K562 (cell line): ENCODE measurements around the gene TBC1D5. TPM values are rescaled to one million over a fixed set of nuclear protein-coding genes. Genes with fewer than 3 reads are reported as not detected.

Source experiments
- ATAC-seq: fragments of 200-7000 bp; cut with Tn5 transposase; 3 replicates; pipeline ENCODE4 v1.9.1; 2020; ENCODE audit warnings: moderate library complexity
- BruUV-seq: library from RNA; stranded (reverse); fragments of 400-500 nt; replicated peaks from 2 replicates; lab custom pipeline; 2021; lab: Mats Ljungman, UMichigan
- CTCF ChIA-PET: fragments of 300-600 bp; formaldehyde crosslinking; extraction: SDS; loops from one replicate; lab custom pipeline; 2021; ENCODE audit warnings: low intra/inter-chr PET ratio; lab: Yijun Ruan, JAX
- POLR2A ChIA-PET: fragments of 300-600, 350-650 bp; sonication (Branson Sonifier 250); formaldehyde crosslinking; extraction: SDS; loops from one replicate; lab custom pipeline; 2021; ENCODE audit warnings: antibody characterized with exemption, inconsistent platforms; lab: Yijun Ruan, JAX
- DNase-seq, 4 experiments: peaks; one replicate each; pipeline versions ENCODE4 v3.0.0 to v3.0.0-alpha.2; 2011 to 2018; ENCODE audit warnings: low spot score in 3 of 4, mixed read lengths in 3 of 4; ENCODE audit errors: extremely low read depth in 1 of 4
- FAIRE-seq: peaks from 2 replicates; lab custom pipeline; 2011; peaks lifted over from hg19 to GRCh38; lab: Jason Lieb, UNC
- H2AFZ ChIP-seq: 2 replicates; pipeline ENCODE4 v1.6.0; 2011; ENCODE audit warnings: low read depth, low read length, control low read depth, inconsistent platforms
- H3K27ac ChIP-seq: fragments of 200-600 bp; 3 replicates; pipeline ENCODE4 v1.8.0; 2011; ENCODE audit warnings: low read depth, mild to moderate bottlenecking, control low read depth, inconsistent platforms, low read length, moderate library complexity, mixed read lengths; ENCODE audit errors: extremely low read depth
- H3K27me3 ChIP-seq, 2 experiments: fragments of 300-600 bp in 1 of 2; 2 replicates in 1 of 2; 3 replicates in 1 of 2; pipeline versions ENCODE4 v1.6.0 to v1.8.0; 2011; ENCODE audit warnings: inconsistent platforms in 2 of 2, low read length in 2 of 2, mild to moderate bottlenecking in 1 of 2, mixed read lengths in 1 of 2, moderate library complexity in 1 of 2; ENCODE audit not compliant: control insufficient read depth in 2 of 2, insufficient read depth in 2 of 2
- H3K36me3 ChIP-seq: fragments of 300-600 bp; 3 replicates; pipeline ENCODE4 v1.8.0; 2011; ENCODE audit warnings: mild to moderate bottlenecking, low read length, inconsistent platforms; ENCODE audit not compliant: control insufficient read depth, insufficient read depth
- H3K4me1 ChIP-seq, 2 experiments: fragments of 200-600 bp in 1 of 2; replicated peaks in 1 of 2; 2 replicates in 1 of 2; 3 replicates in 1 of 2; pipeline versions ENCODE4 v1.5.1 to v1.8.0; 2011; ENCODE audit warnings: inconsistent platforms in 2 of 2, low read length in 2 of 2, mild to moderate bottlenecking in 1 of 2, mixed read lengths in 1 of 2, moderate library complexity in 1 of 2; ENCODE audit not compliant: control insufficient read depth in 2 of 2, insufficient read depth in 2 of 2
- H3K4me2 ChIP-seq: 2 replicates; pipeline ENCODE4 v1.6.1; 2011; ENCODE audit warnings: low read length, control low read depth, inconsistent platforms, mixed read lengths; ENCODE audit not compliant: insufficient read depth
- H3K4me3 ChIP-seq: fragments of 200-600 bp; sonication (generic), shearing (Covaris generic); 2 replicates; pipeline ENCODE4 v1.5.1; 2016; ENCODE audit warnings: control low read depth, inconsistent platforms
- H3K79me2 ChIP-seq: fragments of 200-600 bp; 3 replicates; pipeline ENCODE4 v1.8.0; 2011; ENCODE audit warnings: low read length, inconsistent platforms; ENCODE audit not compliant: control insufficient read depth, insufficient read depth
- H3K9ac ChIP-seq, 2 experiments: 2 replicates each; pipeline versions ENCODE4 v1.6.0 to v1.6.1; 2011; ENCODE audit warnings: low read depth in 2 of 2, low read length in 2 of 2, control low read depth in 1 of 2, inconsistent platforms in 1 of 2, mild to moderate bottlenecking in 1 of 2, mixed read lengths in 1 of 2; ENCODE audit not compliant: insufficient read depth in 1 of 2
- H3K9me1 ChIP-seq: one replicate; pipeline ENCODE4 v1.6.0; 2011; ENCODE audit warnings: inconsistent platforms, mild to moderate bottlenecking, low read length, moderate library complexity; ENCODE audit not compliant: control insufficient read depth, insufficient read depth
- H3K9me3 ChIP-seq: replicated peaks from 2 replicates; pipeline ENCODE4 v1.5.1; 2011; ENCODE audit warnings: low read depth, low read length, inconsistent platforms; ENCODE audit not compliant: control insufficient read depth, insufficient read depth
- H4K20me1 ChIP-seq: replicated peaks from 2 replicates; pipeline ENCODE4 v1.6.1; 2011; ENCODE audit warnings: low read length, inconsistent platforms, mixed read lengths; ENCODE audit not compliant: control insufficient read depth, insufficient read depth
- CBFB ChIP-seq: sonication (generic); formaldehyde crosslinking; IDR thresholded peaks from 2 replicates; pipeline ENCODE4 v1.4.0; 2020; ENCODE audit warnings: mild to moderate bottlenecking, missing genetic modification reagents
- DACH1 ChIP-seq: fragments of 450-650 bp; IDR thresholded peaks from 2 replicates; pipeline ENCODE4 v1.6.1; 2018; ENCODE audit not compliant: partially characterized antibody
- MYC ChIP-seq, 2 experiments: fragments of 250-450 bp in 1 of 2; sonication (Bioruptor Pico) in 1 of 2; IDR thresholded peaks; 2 replicates each; pipeline versions ENCODE4 v1.5.1 to v1.6.1; 2012 to 2021; ENCODE audit warnings: low read depth in 2 of 2, borderline replicate concordance in 1 of 2, improper control_type of control experiment in 1 of 2, low read length in 1 of 2, mild to moderate bottlenecking in 1 of 2, moderate library complexity in 1 of 2
- SOX6 ChIP-seq: fragments of 450-650 bp; IDR thresholded peaks from 2 replicates; pipeline ENCODE4 v1.6.1; 2014; ENCODE audit warnings: mild to moderate bottlenecking
- SRSF9 ChIP-seq: fragments of 200-400 bp; formaldehyde crosslinking; IDR thresholded peaks from 2 replicates; pipeline ENCODE4 v1.6.1; 2017; ENCODE audit warnings: low read depth, low read length, borderline replicate concordance
- TEAD4 ChIP-seq, 2 experiments: sonication (generic) in 1 of 2; formaldehyde crosslinking in 1 of 2; IDR thresholded peaks; 2 replicates each; pipeline versions ENCODE4 v1.6.1 to v1.8.0; 2012 to 2022; ENCODE audit warnings: borderline replicate concordance in 1 of 2, inconsistent platforms in 1 of 2, low read length in 1 of 2, mild to moderate bottlenecking in 1 of 2, missing genetic modification reagents in 1 of 2
- XRCC5 ChIP-seq: fragments of 200-400 bp; formaldehyde crosslinking; IDR thresholded peaks from 2 replicates; pipeline ENCODE4 v1.6.1; 2017; ENCODE audit warnings: low read depth, mild to moderate bottlenecking, low read length
- WGBS: fragments of 100-300 bp; shearing (Covaris generic); methylation state at CpG from one replicate; pipeline ENCODE4 v1.1.6; 2016; ENCODE audit warnings: low coverage, mixed read lengths; ENCODE audit not compliant: insufficient coverage; ENCODE audit errors: missing lambda C conversion rate; 5-methylcytosine and 5-hydroxymethylcytosine counted together
- in situ Hi-C: fragments of 300-500 bp; cut with MboI; formaldehyde crosslinking; loops from 4 replicates; pipeline ENCODE4 v1.15.0; 2018; ENCODE audit warnings: inconsistent platforms, mixed read lengths
- intact Hi-C: fragments of 100-400 bp; cut with micrococcal nuclease; formaldehyde crosslinking; loops from 2 replicates; pipeline ENCODE4 v1.14.2; 2022
- polyA plus RNA-seq, 8 experiments: library from polyadenylated mRNA; depleted of rRNA in 4 of 8; stranded (reverse) in 5 of 8; unstranded in 3 of 8; fragments of >200 nt; fragmentation: Nextera tagmentation in 2 of 8; fragmentation: Illumina TruSeq in 1 of 8; extraction: Ambion mirVana in 2 of 8; extraction: Trizol in 1 of 8; gene quantifications; 2 replicates each; pipeline versions ENCODE4 v1.2.1 to v1.2.3, GENCODE V29; 2011 to 2014; ENCODE audit warnings: inconsistent platforms in 1 of 8, missing spikeins in 1 of 8
- total RNA-seq, 7 experiments: library from RNA; depleted of rRNA in 6 of 7; stranded (reverse); fragments of >200 nt in 6 of 7; fragmentation: Illumina TruSeq in 2 of 7; extraction: Trizol in 2 of 7; gene quantifications; 2 replicates each; pipeline versions ENCODE4 v1.2.1 to v1.2.3, GENCODE V29; 2011 to 2021; ENCODE audit warnings: low replicate concordance in 1 of 7

Gene TBC1D5
- total and polyA plus RNA-seq, 9 of the 15 experiments (the other 6 are each of a cell fraction or from before 2014, with no cell fraction given) = 2.9 to 38.1 (median 25.6) TPM

- intact Hi-C loops = no loop called here
- Histone ChIP-seq H3K27me3 (no peaks in the 10 kb centered on the region), H3K79me2 (no peaks in the 10 kb centered on the region), H3K9me3 (no peaks in the 10 kb centered on the region)
- no TSS peak for BruUV-seq
- WGBS = 70% methylated on average over 4 of the region's 4 CpGs
- ATAC-seq = no peak
- no peak for TF ChIP-seq SOX6
- no peak for TF ChIP-seq CBFB
- TF ChIP-seq, all 486 proteins: peak for 0
- Histone ChIP-seq H3K4me2 (no peak overlapping the region), H2AFZ (no peak overlapping the region), H3K9me1 (no peaks in the 10 kb centered on the region), H3K4me1 (peaks cover 0 to 10% of the 10 kb centered on the region in 2 experiments; a peak in 3 of 5 replicates), H4K20me1 (no peaks in the 10 kb centered on the region), H3K4me3 (no peak overlapping the region), H3K36me3 (no peaks in the 10 kb centered on the region), H3K9ac (no peak overlapping the region), H3K27ac (no peak overlapping the region)
- ChIA-PET POLR2A (no interaction called here), CTCF (no interaction called here)
- in situ Hi-C loops = no loop called here
- FAIRE-seq (no peak), DNase-seq (no peak)
Measured at GRCh38 chr3:17577796-17578520, 164.5 kb downstream of the TBC1D5 start.

- DNase-seq (no peak), FAIRE-seq (no peak), ATAC-seq (no peak)
- Histone ChIP-seq H3K4me2 (no peak overlapping the region), H3K9ac (no peak overlapping the region), H3K9me3 (no peaks in the 10 kb centered on the region), H3K36me3 (no peaks in the 10 kb centered on the region), H2AFZ (no peak overlapping the region), H3K79me2 (no peaks in the 10 kb centered on the region), H3K9me1 (no peaks in the 10 kb centered on the region), H3K4me1 (no peaks in the 10 kb centered on the region), H3K27me3 (no peaks in the 10 kb centered on the region), H3K4me3 (no peak overlapping the region), H4K20me1 (no peaks in the 10 kb centered on the region), H3K27ac (no peak overlapping the region)
- ChIA-PET POLR2A (interaction anchor here (0.7 kb wide), 1 partner anchor 333 kb away, joined by 3 read pairs; no protein-coding TSS in a partner anchor), CTCF (no interaction called here)
- 6% methylated on average over 1 of the region's 1 CpG for WGBS
- in situ Hi-C loops = no loop called here
- no TSS peak for BruUV-seq
- TF ChIP-seq MYC (IDR thresholded peaks at IDR 0.05; ENCODE audit: low read depth, low read length) = no peak
- no peak for TF ChIP-seq MYC (CRISPR knock-in tag; IDR thresholded peaks at IDR 0.05; ENCODE audit: borderline replicate concordance, low read depth)
- no peak for TF ChIP-seq TEAD4 (IDR thresholded peaks at IDR 0.05; ENCODE audit: low read length)
- TF ChIP-seq TEAD4 (CRISPR knock-in tag; IDR thresholded peaks at IDR 0.05; ENCODE audit: borderline replicate concordance) = no peak
- no peak for TF ChIP-seq SRSF9
- TF ChIP-seq DACH1 = no peak
- TF ChIP-seq XRCC5 = no peak
- intact Hi-C loops = no loop called here
Measured at GRCh38 chr3:17573396-17573795, 169.0 kb downstream of the TBC1D5 start.
